Thyroid gland (tissue), 4 donors: ENCODE results near the gene DUSP10. TPM values are rescaled to one million over a fixed set of nuclear protein-coding genes. Genes with fewer than 3 reads are reported as not detected.

Experiments
- DNase-seq, 2 donors: peaks; one replicate each; pipeline ENCODE4 v3.0.0-alpha.2; 2019
- H3K27ac ChIP-seq, 3 donors: fragments of 200-600 bp; sonication (generic); 1 replicate in 2 of 3; 2 replicates in 1 of 3; pipeline ENCODE4 v1.5.1; 2016 to 2019; ENCODE audit warnings: mild to moderate bottlenecking in 1 of 3, moderate library complexity in 1 of 3
- H3K27me3 ChIP-seq: fragments of 200-600 bp; sonication (generic); one replicate; pipeline ENCODE4 v1.5.1; 2019
- H3K36me3 ChIP-seq, 2 donors: fragments of 200-600 bp; sonication (generic); one replicate each; pipeline ENCODE4 v1.5.1; 2016 to 2019
- H3K4me1 ChIP-seq, 2 donors: fragments of 200-600 bp; sonication (generic); one replicate each; pipeline ENCODE4 v1.5.1; 2017 to 2019
- H3K4me3 ChIP-seq, 3 donors: fragments of 200-600 bp; sonication (generic); replicated peaks in 1 of 3; 1 replicate in 2 of 3; 2 replicates in 1 of 3; pipeline ENCODE4 v1.5.1; 2016; ENCODE audit warnings: mild to moderate bottlenecking in 1 of 3
- H3K9me3 ChIP-seq: fragments of 200-600 bp; sonication (generic); one replicate; pipeline ENCODE4 v1.5.1; 2017
- POLR2A ChIP-seq, 2 donors: fragments of 450-650 bp; IDR thresholded peaks; one replicate each; pipeline ENCODE4 v1.6.1; 2017; ENCODE audit warnings: antibody characterized with exemption in 2 of 2, mild to moderate bottlenecking in 2 of 2, moderate library complexity in 1 of 2
- WGBS, 2 donors: methylation state at CpG; one replicate each; pipeline ENCODE4 v1.1.5; 2017; 5-methylcytosine and 5-hydroxymethylcytosine counted together
- intact Hi-C: fragments of 100-400 bp; cut with DNase I; formaldehyde crosslinking; loops from one replicate; pipeline ENCODE4 v1.15.1; 2023
- total RNA-seq, 4 donors: library from RNA; depleted of rRNA; stranded (reverse); fragments of >200 nt; gene quantifications; one replicate each; pipeline ENCODE4 v1.2.3, GENCODE V29; 2016
- TF ChIP-seq, protein P1 (sequence below), 6 experiments: fragments of 200-600 bp in 3 of 6; fragments of 450-650 bp in 3 of 6; sonication (generic) in 3 of 6; IDR thresholded peaks; one replicate each; pipeline ENCODE4 v1.5.1; 2016 to 2019; ENCODE audit warnings: antibody characterized with exemption in 6 of 6, mild to moderate bottlenecking in 2 of 6, inconsistent platforms in 1 of 6, moderate library complexity in 1 of 6

Gene DUSP10
- total RNA-seq, 4 donors from 2014 or later: 7.2 to 13.8 (median 8.6) TPM

DNA sequence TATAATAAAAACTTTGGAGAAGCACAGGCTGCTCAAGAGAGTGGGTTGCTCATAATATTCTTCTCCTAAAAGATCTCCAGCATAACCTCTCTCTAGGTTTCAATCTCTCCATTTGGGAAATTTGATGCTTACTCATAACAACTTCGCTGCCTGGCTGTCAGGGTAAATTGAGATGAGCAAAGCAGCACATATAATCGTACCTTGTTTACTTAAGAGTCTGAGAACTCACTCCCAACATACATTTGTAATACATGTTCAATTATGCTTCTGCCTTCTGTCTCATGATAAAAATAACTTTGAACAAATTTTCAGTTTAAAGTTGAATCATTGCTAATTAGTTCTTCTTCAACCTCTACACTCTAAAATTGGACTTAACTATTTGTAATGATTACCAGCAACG, 68.9 kb downstream of the DUSP10 start:
- Histone ChIP-seq H3K36me3 (no peaks in the 10 kb centered on the region), H3K4me3 (no peak overlapping the region), H3K27me3 (no peaks in the 10 kb centered on the region), H3K4me1 (no peaks in the 10 kb centered on the region), H3K9me3 (no peaks in the 10 kb centered on the region), H3K27ac (no peak overlapping the region)
- TF ChIP-seq, protein P1, sequence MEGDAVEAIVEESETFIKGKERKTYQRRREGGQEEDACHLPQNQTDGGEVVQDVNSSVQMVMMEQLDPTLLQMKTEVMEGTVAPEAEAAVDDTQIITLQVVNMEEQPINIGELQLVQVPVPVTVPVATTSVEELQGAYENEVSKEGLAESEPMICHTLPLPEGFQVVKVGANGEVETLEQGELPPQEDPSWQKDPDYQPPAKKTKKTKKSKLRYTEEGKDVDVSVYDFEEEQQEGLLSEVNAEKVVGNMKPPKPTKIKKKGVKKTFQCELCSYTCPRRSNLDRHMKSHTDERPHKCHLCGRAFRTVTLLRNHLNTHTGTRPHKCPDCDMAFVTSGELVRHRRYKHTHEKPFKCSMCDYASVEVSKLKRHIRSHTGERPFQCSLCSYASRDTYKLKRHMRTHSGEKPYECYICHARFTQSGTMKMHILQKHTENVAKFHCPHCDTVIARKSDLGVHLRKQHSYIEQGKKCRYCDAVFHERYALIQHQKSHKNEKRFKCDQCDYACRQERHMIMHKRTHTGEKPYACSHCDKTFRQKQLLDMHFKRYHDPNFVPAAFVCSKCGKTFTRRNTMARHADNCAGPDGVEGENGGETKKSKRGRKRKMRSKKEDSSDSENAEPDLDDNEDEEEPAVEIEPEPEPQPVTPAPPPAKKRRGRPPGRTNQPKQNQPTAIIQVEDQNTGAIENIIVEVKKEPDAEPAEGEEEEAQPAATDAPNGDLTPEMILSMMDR (IDR thresholded peaks at IDR 0.05): no peak
- no peak for TF ChIP-seq POLR2A (IDR thresholded peaks at IDR 0.05)
- intact Hi-C loops: no loop called here
- 83 to 94% methylated on average over 3 of the region's 3 CpGs for WGBS, 2 donors
- DNase-seq: no peak

DNA sequence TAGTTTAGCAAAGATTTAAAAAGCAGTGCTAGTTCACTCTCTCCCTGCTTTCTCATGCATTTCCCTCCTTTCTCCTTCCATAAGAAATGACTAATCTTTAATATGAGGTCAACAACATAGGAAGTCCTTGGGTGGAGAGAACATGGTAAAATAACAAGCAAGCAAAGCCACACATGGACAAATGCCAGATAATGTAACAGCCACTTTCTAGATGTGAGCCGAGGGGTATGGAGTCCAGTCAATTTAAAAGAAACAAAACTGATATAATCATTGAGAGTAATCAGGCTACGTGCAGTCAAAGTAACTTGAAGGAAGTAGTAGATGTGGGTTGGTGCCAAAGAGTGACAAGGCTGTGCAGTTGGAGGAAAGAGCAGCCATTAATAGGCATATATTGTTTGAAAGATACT, 69.6 kb downstream of the DUSP10 start:
- Histone ChIP-seq H3K27ac (no peak overlapping the region), H3K36me3 (no peaks in the 10 kb centered on the region), H3K27me3 (no peaks in the 10 kb centered on the region), H3K4me1 (no peaks in the 10 kb centered on the region), H3K9me3 (no peaks in the 10 kb centered on the region), H3K4me3 (no peak overlapping the region)
- DNase-seq: no peak
- TF ChIP-seq, protein P1 (IDR thresholded peaks at IDR 0.05): no peak
- no peak for TF ChIP-seq POLR2A (IDR thresholded peaks at IDR 0.05)
- intact Hi-C loops: no loop called here
- WGBS, 2 donors: 82 to 86% methylated on average over 2 of the region's 2 CpGs

DNA sequence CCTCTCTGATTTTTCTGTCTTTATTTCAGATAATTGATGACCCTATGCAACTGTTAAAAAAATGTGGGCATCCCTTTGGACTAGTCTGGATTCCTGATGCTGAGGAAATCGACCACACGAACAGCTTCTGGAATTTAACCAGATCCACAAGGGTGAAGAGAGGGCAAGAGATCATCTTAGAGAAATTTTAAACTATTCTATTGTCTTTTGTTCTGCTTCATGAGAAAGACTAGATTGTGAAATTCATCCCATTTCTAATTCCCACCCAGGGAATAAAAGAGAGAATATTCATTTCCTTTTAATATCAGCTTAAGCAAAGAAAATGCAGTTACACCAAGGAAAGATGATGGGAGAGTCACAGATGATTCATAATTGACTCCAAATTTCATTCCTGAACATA, 71.8 kb downstream of the DUSP10 start:
- DNase-seq: no peak
- Histone ChIP-seq H3K9me3 (no peaks in the 10 kb centered on the region), H3K27ac (no peak overlapping the region), H3K4me1 (no peaks in the 10 kb centered on the region), H3K27me3 (no peaks in the 10 kb centered on the region), H3K36me3 (no peaks in the 10 kb centered on the region), H3K4me3 (no peak overlapping the region)
- intact Hi-C loops: no loop called here
- TF ChIP-seq POLR2A (IDR thresholded peaks at IDR 0.05): no peak
- TF ChIP-seq, protein P1 (IDR thresholded peaks at IDR 0.05): no peak
- WGBS, 2 donors: 78 to 80% methylated on average over 2 of the region's 2 CpGs

DNA sequence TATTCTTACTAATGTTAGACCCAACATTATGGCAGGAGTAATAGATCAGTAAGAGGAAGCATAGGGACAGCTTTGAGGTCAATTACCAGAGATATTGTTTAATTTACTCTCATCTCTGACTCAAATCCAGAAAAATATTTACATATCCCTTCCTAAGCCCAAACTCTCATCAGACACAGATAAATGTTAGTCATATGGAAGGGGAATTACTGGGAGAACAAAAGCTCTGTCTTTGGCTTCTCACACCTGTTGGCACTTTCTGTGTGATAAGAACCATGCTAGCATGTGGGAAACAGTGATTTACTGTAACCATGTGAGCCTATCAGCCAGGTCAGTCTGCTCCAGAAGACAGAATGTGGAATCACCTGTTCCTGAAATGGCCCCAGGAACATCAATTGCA, 72.4 kb downstream of the DUSP10 start:
- DNase-seq: no peak
- Histone ChIP-seq H3K9me3 (no peaks in the 10 kb centered on the region), H3K4me3 (no peak overlapping the region), H3K36me3 (no peaks in the 10 kb centered on the region), H3K27ac (no peak overlapping the region), H3K27me3 (no peaks in the 10 kb centered on the region), H3K4me1 (no peaks in the 10 kb centered on the region)
- intact Hi-C loops: no loop called here
- TF ChIP-seq, protein P1 (IDR thresholded peaks at IDR 0.05): no peak
- TF ChIP-seq POLR2A (IDR thresholded peaks at IDR 0.05): no peak

DNA sequence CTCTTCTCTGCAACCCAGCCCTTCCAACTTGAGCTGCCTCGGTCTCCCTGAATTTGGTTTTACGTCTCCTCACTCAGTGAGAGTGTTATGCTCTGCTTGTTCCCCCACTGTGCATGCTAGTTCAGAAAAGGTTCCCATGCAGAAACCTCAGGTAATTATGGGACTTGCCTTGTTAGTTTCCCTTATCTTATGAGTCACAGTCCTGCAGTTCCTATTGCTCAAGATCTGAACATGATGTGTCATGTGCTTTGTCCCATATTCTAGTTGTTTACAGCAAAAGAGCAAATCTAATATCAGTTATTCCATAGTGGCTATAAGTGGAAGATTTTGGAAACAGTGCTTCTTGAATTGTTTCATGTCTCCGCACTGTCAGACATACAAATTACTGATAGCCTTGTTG, 74.4 kb downstream of the DUSP10 start:
- H3K36me3 ChIP-seq: no peaks in the 10 kb centered on the region
- H3K27ac ChIP-seq: no peak overlapping the region
- TF ChIP-seq, protein P1 (IDR thresholded peaks at IDR 0.05): no peak
- no peak for TF ChIP-seq POLR2A (IDR thresholded peaks at IDR 0.05)
- 93 to 99% methylated on average over 3 of the region's 3 CpGs for WGBS, 2 donors
- intact Hi-C loops: no loop called here
- DNase-seq: no peak
- H3K4me1 ChIP-seq: no peaks in the 10 kb centered on the region
- H3K9me3 ChIP-seq: no peaks in the 10 kb centered on the region
- H3K4me3 ChIP-seq: no peak overlapping the region
- H3K27me3 ChIP-seq: no peaks in the 10 kb centered on the region
